Fibroblast of the conjunctiva (primary cell): ENCODE data around the gene PTPRN2.
"Not testable (repeated sequence)": the region's sequence is repeated elsewhere in the genome, so short reads cannot be mapped to it uniquely, and the experiment has no call there.

Source experiments
- DNase-seq: peaks from one replicate; pipeline ENCODE4 v3.0.0-alpha.2; 2010; ENCODE audit warnings: low read depth

Gene PTPRN2

GRCh38 chr7:158385496-158386354, 201.9 kb downstream of the PTPRN2 start:
- not testable (repeated sequence) for DNase-seq

GRCh38 chr7:158384746-158385145, 202.9 kb downstream of the PTPRN2 start:
- no peak for DNase-seq

- no peak for DNase-seq
Observed at GRCh38 chr7:158383665-158384064, 204.0 kb downstream of the PTPRN2 start.

- no peak for DNase-seq
Observed at GRCh38 chr7:158382363-158383254, 205.0 kb downstream of the PTPRN2 start.

GRCh38 chr7:158381956-158382355, 205.7 kb downstream of the PTPRN2 start:
- DNase-seq: no peak

GRCh38 chr7:158378978-158379377, 208.6 kb downstream of the PTPRN2 start:
- no peak for DNase-seq

GRCh38 chr7:158377800-158378623, 209.6 kb downstream of the PTPRN2 start:
- DNase-seq: no peak

GRCh38 chr7:158376839-158377186, 210.8 kb downstream of the PTPRN2 start:
- not testable (repeated sequence) for DNase-seq

GRCh38 chr7:158376146-158376838, 211.3 kb downstream of the PTPRN2 start:
- DNase-seq: not testable (repeated sequence)

- DNase-seq: no peak
Observed at GRCh38 chr7:158375034-158375433, 212.6 kb downstream of the PTPRN2 start.

- DNase-seq: no peak
Observed at GRCh38 chr7:158374586-158374985, 213.0 kb downstream of the PTPRN2 start.

- no peak for DNase-seq
Observed at GRCh38 chr7:158374146-158374545, 213.5 kb downstream of the PTPRN2 start.

GRCh38 chr7:158373476-158374133, 214.0 kb downstream of the PTPRN2 start:
- DNase-seq: no peak

- no peak for DNase-seq
Observed at GRCh38 chr7:158372400-158373342, 215.0 kb downstream of the PTPRN2 start.

- no peak for DNase-seq
Observed at GRCh38 chr7:158371856-158372255, 215.8 kb downstream of the PTPRN2 start.

GRCh38 chr7:158369866-158370265, 217.8 kb downstream of the PTPRN2 start:
- no peak for DNase-seq

GRCh38 chr7:158369290-158369689, 218.3 kb downstream of the PTPRN2 start:
- DNase-seq: no peak

- no peak for DNase-seq
Observed at GRCh38 chr7:158368449-158368848, 219.2 kb downstream of the PTPRN2 start.

- DNase-seq: no peak
Observed at GRCh38 chr7:158367634-158367982, 220.0 kb downstream of the PTPRN2 start.
